H4 (cell line): ENCODE data around the gene DMRT3. TPM values are rescaled to one million over a fixed set of nuclear protein-coding genes. Genes with fewer than 3 reads are reported as not detected.
"Not testable (repeated sequence)": the region's sequence is repeated elsewhere in the genome, so short reads cannot be mapped to it uniquely, and the experiment has no call there.

Experiments used
- DNase-seq: peaks from one replicate; pipeline ENCODE4 v3.0.0-alpha.2; 2015; ENCODE audit warnings: low spot score
- total RNA-seq: library from RNA; depleted of rRNA; stranded (reverse); fragments of >200 nt; shearing (Covaris generic); gene quantifications from 2 replicates; pipeline ENCODE4 v1.2.3, GENCODE V29; 2014

The DMRT3 gene
- total RNA-seq, 1 experiment from 2014 or later: not detected

GRCh38 chr9:971901-972500 is 4.5 kb upstream of the DMRT3 start:
- DNase-seq: no peak

- no peak for DNase-seq
Measured at GRCh38 chr9:972501-973294, 3.8 kb upstream of the DMRT3 start.

GRCh38 chr9:973295-973834 is 3.1 kb upstream of the DMRT3 start:
- DNase-seq: no peak

GRCh38 chr9:974031-974995 is 2.1 kb upstream of the DMRT3 start:
- no peak for DNase-seq

GRCh38 chr9:974996-975739 is 1.3 kb upstream of the DMRT3 start:
- no peak for DNase-seq

- DNase-seq: no peak
Measured at GRCh38 chr9:975740-976257, 656 bp upstream of the DMRT3 start.

- no peak for DNase-seq
Measured at GRCh38 chr9:976943-977837, 735 bp downstream of the DMRT3 start.

GRCh38 chr9:977838-978830 is 1.7 kb downstream of the DMRT3 start:
- DNase-seq: no peak

- DNase-seq: no peak
Measured at GRCh38 chr9:979983-980382, 3.5 kb downstream of the DMRT3 start.

- DNase-seq: no peak
Measured at GRCh38 chr9:980640-981039, 4.2 kb downstream of the DMRT3 start.

- DNase-seq: no peak
Measured at GRCh38 chr9:981491-981898, 5.0 kb downstream of the DMRT3 start.

- no peak for DNase-seq
Measured at GRCh38 chr9:982394-983230, 6.2 kb downstream of the DMRT3 start.

GRCh38 chr9:994005-994404 is 17.6 kb downstream of the DMRT3 start:
- DNase-seq: no peak

- DNase-seq: no peak
Measured at GRCh38 chr9:995192-995591, 18.7 kb downstream of the DMRT3 start.

- DNase-seq: peak; percentile 88
Measured at GRCh38 chr9:995781-996180, 19.3 kb downstream of the DMRT3 start.

- DNase-seq: not testable (repeated sequence)
Measured at GRCh38 chr9:998299-999110, 22.1 kb downstream of the DMRT3 start.

GRCh38 chr9:1001838-1002237 is 25.4 kb downstream of the DMRT3 start:
- DNase-seq: peak; percentile 17
